ENCODE results near the gene PMPCA. TPM values are rescaled to one million over a fixed set of nuclear protein-coding genes. Genes with fewer than 3 reads are reported as not detected.

Gene PMPCA
- total RNA-seq, 1 donor from 2014 or later: 94.4 TPM

DNA sequence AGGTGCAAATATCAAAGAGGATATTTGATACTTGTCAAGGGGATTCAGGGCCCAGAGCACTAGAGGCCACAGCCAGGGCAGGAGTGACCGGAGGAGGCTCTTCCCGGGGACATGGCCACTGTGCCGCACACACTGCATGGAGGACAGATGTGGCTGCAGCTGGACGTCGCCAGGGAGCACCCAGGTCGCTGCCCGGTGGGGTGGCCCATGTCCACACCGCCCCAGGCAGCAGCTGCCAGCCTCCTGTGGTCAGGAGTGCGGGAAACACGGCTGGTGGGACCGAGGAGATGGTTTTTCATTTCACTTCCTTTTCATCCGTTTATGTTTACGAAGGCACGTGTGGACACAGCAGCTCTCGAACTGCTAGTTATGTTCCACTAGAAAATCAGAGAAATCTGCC, 57.3 kb downstream of the PMPCA start:
- no peaks in the 10 kb centered on the region for H3K27me3 ChIP-seq (ENCODE audit: insufficient read depth, low read length)
- H3K4me1 ChIP-seq (ENCODE audit: insufficient read depth, low read length): no peaks in the 10 kb centered on the region
- no peak for FAIRE-seq
- no peak for DNase-seq (ENCODE audit: low read depth)
- H3K9ac ChIP-seq (ENCODE audit: low read length): no peak overlapping the region
- TF ChIP-seq, protein P1, sequence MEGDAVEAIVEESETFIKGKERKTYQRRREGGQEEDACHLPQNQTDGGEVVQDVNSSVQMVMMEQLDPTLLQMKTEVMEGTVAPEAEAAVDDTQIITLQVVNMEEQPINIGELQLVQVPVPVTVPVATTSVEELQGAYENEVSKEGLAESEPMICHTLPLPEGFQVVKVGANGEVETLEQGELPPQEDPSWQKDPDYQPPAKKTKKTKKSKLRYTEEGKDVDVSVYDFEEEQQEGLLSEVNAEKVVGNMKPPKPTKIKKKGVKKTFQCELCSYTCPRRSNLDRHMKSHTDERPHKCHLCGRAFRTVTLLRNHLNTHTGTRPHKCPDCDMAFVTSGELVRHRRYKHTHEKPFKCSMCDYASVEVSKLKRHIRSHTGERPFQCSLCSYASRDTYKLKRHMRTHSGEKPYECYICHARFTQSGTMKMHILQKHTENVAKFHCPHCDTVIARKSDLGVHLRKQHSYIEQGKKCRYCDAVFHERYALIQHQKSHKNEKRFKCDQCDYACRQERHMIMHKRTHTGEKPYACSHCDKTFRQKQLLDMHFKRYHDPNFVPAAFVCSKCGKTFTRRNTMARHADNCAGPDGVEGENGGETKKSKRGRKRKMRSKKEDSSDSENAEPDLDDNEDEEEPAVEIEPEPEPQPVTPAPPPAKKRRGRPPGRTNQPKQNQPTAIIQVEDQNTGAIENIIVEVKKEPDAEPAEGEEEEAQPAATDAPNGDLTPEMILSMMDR (IDR thresholded peaks at IDR 0.05; ENCODE audit: insufficient read depth, low read depth, low read length): no peak
- TF ChIP-seq EZH2 (IDR thresholded peaks at IDR 0.05; ENCODE audit: insufficient read depth, low read length): no peak
- no peaks in the 10 kb centered on the region for H3K27me3 Mint-ChIP-seq (ENCODE audit: low read depth, unreplicated experiment)
- no peak overlapping the region for H3K4me3 ChIP-seq (ENCODE audit: insufficient read depth, low read depth, low read length)
- H3K36me3 Mint-ChIP-seq (ENCODE audit: low read depth, unreplicated experiment): peaks cover 10% of the 10 kb centered on the region
- no peaks in the 10 kb centered on the region for H3K9me3 ChIP-seq (ENCODE audit: insufficient read depth, low read depth, low read length)
- peaks cover 52% of the 10 kb centered on the region for H3K36me3 ChIP-seq (ENCODE audit: insufficient read depth, low read length)
- H3K4me3 Mint-ChIP-seq (ENCODE audit: unreplicated experiment): no peak overlapping the region
- H3K79me2 ChIP-seq (ENCODE audit: insufficient read depth, low read length): peaks cover 72% of the 10 kb centered on the region
- H3K27ac ChIP-seq (ENCODE audit: low read depth, low read length): no peak overlapping the region
- no peaks in the 10 kb centered on the region for H3K4me1 Mint-ChIP-seq (ENCODE audit: low read depth, unreplicated experiment)
- no peak overlapping the region for H3K4me2 ChIP-seq (ENCODE audit: low read length)
- peaks cover 89% of the 10 kb centered on the region for H4K20me1 ChIP-seq (ENCODE audit: insufficient read depth, low read length)
- H3K27ac Mint-ChIP-seq (ENCODE audit: unreplicated experiment): no peak overlapping the region
- H3K9me3 Mint-ChIP-seq (ENCODE audit: unreplicated experiment): no peaks in the 10 kb centered on the region
- H2AFZ ChIP-seq (ENCODE audit: low read depth, low read length): no peak overlapping the region

DNA sequence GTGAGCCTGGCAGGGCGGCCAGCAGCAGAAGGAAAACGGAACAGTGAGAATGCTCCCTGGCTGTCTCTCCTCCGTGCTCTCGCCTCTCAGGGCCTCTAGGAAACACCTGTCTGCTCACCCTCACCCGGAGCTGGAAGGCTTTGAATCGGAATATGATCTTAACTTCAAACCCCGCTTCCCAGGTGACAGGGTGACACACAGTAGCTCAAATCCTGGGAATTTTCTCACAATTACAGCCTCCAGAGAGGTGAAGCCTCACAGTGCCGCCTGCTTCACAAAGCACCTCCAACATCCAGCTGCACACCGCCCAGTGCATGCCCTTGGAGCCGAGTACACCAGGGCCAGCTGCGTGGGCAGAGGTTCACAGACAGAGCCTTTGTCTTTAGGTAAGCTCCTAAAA, 59.9 kb downstream of the PMPCA start:
- H3K4me3 Mint-ChIP-seq (ENCODE audit: unreplicated experiment): no peak overlapping the region
- H3K27me3 Mint-ChIP-seq (ENCODE audit: low read depth, unreplicated experiment): no peaks in the 10 kb centered on the region
- Histone ChIP-seq H3K4me3 (ENCODE audit: insufficient read depth, low read depth, low read length) (no peak overlapping the region), H3K27me3 (ENCODE audit: insufficient read depth, low read length) (no peaks in the 10 kb centered on the region), H3K4me1 (ENCODE audit: insufficient read depth, low read length) (no peaks in the 10 kb centered on the region), H3K79me2 (ENCODE audit: insufficient read depth, low read length) (peaks cover 88% of the 10 kb centered on the region), H2AFZ (ENCODE audit: low read depth, low read length) (no peak overlapping the region), H3K27ac (ENCODE audit: low read depth, low read length) (no peak overlapping the region), H3K36me3 (ENCODE audit: insufficient read depth, low read length) (peaks cover 54% of the 10 kb centered on the region), H4K20me1 (ENCODE audit: insufficient read depth, low read length) (peaks cover 89% of the 10 kb centered on the region), H3K9me3 (ENCODE audit: insufficient read depth, low read depth, low read length) (no peaks in the 10 kb centered on the region), H3K4me2 (ENCODE audit: low read length) (no peak overlapping the region), H3K9ac (ENCODE audit: low read length) (no peak overlapping the region)
- H3K9me3 Mint-ChIP-seq (ENCODE audit: unreplicated experiment): no peaks in the 10 kb centered on the region
- DNase-seq (ENCODE audit: low read depth) (no peak), FAIRE-seq (no peak)
- peaks cover 14% of the 10 kb centered on the region for H3K36me3 Mint-ChIP-seq (ENCODE audit: low read depth, unreplicated experiment)
- H3K4me1 Mint-ChIP-seq (ENCODE audit: low read depth, unreplicated experiment): no peaks in the 10 kb centered on the region
- H3K27ac Mint-ChIP-seq (ENCODE audit: unreplicated experiment): no peak overlapping the region
- no peak for TF ChIP-seq EZH2 (IDR thresholded peaks at IDR 0.05; ENCODE audit: insufficient read depth, low read length)
- TF ChIP-seq, protein P1 (IDR thresholded peaks at IDR 0.05; ENCODE audit: insufficient read depth, low read depth, low read length): no peak

DNA sequence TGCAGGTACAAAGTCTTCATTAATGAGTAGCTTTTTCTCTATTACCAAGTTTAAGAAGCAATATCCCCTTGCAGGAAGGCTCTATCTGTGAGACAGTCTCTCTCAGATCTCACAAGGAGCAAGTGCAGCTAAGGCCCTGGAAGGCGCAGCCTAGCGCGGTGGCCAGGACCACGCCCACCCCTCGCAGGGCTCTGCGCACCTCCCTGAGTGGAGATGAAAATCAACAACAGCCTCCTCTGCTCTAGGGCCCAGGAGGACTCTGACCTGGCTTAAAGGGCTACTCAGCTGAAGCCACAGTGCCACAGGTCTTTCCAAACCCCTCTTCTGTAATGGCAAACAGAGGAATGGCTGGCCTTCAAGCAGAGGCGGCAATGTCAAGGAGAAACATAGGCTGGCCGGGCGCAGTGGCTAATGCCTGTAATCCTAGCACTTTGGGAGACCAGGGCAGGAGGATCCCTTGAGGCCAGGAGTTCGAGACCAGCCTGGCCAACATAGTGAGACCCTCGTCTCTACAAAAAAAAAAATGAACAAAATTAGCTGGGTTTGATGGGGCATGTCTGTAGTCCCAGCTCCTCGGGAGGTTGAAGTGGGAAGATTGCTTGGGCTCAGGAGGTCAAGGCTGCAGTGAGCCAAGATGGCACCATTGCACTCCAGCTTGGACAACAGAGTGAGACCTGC, 60.5 kb downstream of the PMPCA start:
- Histone ChIP-seq H4K20me1 (ENCODE audit: insufficient read depth, low read length) (peaks cover 92% of the 10 kb centered on the region), H3K4me1 (ENCODE audit: insufficient read depth, low read length) (no peaks in the 10 kb centered on the region), H3K9ac (ENCODE audit: low read length) (no peak overlapping the region), H3K36me3 (ENCODE audit: insufficient read depth, low read length) (peaks cover 55% of the 10 kb centered on the region), H3K9me3 (ENCODE audit: insufficient read depth, low read depth, low read length) (no peaks in the 10 kb centered on the region), H3K27me3 (ENCODE audit: insufficient read depth, low read length) (no peaks in the 10 kb centered on the region), H3K4me3 (ENCODE audit: insufficient read depth, low read depth, low read length) (no peak overlapping the region), H3K79me2 (ENCODE audit: insufficient read depth, low read length) (peaks cover 90% of the 10 kb centered on the region), H3K4me2 (ENCODE audit: low read length) (no peak overlapping the region), H2AFZ (ENCODE audit: low read depth, low read length) (no peak overlapping the region), H3K27ac (ENCODE audit: low read depth, low read length) (no peak overlapping the region)
- no peak for TF ChIP-seq EZH2 (IDR thresholded peaks at IDR 0.05; ENCODE audit: insufficient read depth, low read length)
- TF ChIP-seq, protein P1 (IDR thresholded peaks at IDR 0.05; ENCODE audit: insufficient read depth, low read depth, low read length): no peak
- Mint-ChIP-seq H3K4me1 (ENCODE audit: low read depth, unreplicated experiment) (no peaks in the 10 kb centered on the region), H3K9me3 (ENCODE audit: unreplicated experiment) (no peaks in the 10 kb centered on the region), H3K27me3 (ENCODE audit: low read depth, unreplicated experiment) (no peaks in the 10 kb centered on the region), H3K4me3 (ENCODE audit: unreplicated experiment) (no peak overlapping the region), H3K36me3 (ENCODE audit: low read depth, unreplicated experiment) (peaks cover 12% of the 10 kb centered on the region), H3K27ac (ENCODE audit: unreplicated experiment) (no peak overlapping the region)
- DNase-seq (ENCODE audit: low read depth) (no peak), FAIRE-seq (no peak)

Data from astrocyte (in vitro differentiated cells and primary cell).